Stimulated activated CD8-positive, alpha-beta memory T cell treated with anti-CD3 and anti-CD28 coated beads, Interleukin-7, amount 100 ng/mL, for 1 hour (primary cell): Measurements from ENCODE around the gene SENP7.
"Not testable (repeated sequence)": the region's sequence is repeated elsewhere in the genome, so short reads cannot be mapped to it uniquely, and the experiment has no call there.

Experiments
- DNase-seq, 2 donors: peaks; one replicate each; pipeline ENCODE4 v3.0.0-alpha.2; 2020; ENCODE audit warnings: low read depth in 2 of 2

Gene SENP7, protein sequence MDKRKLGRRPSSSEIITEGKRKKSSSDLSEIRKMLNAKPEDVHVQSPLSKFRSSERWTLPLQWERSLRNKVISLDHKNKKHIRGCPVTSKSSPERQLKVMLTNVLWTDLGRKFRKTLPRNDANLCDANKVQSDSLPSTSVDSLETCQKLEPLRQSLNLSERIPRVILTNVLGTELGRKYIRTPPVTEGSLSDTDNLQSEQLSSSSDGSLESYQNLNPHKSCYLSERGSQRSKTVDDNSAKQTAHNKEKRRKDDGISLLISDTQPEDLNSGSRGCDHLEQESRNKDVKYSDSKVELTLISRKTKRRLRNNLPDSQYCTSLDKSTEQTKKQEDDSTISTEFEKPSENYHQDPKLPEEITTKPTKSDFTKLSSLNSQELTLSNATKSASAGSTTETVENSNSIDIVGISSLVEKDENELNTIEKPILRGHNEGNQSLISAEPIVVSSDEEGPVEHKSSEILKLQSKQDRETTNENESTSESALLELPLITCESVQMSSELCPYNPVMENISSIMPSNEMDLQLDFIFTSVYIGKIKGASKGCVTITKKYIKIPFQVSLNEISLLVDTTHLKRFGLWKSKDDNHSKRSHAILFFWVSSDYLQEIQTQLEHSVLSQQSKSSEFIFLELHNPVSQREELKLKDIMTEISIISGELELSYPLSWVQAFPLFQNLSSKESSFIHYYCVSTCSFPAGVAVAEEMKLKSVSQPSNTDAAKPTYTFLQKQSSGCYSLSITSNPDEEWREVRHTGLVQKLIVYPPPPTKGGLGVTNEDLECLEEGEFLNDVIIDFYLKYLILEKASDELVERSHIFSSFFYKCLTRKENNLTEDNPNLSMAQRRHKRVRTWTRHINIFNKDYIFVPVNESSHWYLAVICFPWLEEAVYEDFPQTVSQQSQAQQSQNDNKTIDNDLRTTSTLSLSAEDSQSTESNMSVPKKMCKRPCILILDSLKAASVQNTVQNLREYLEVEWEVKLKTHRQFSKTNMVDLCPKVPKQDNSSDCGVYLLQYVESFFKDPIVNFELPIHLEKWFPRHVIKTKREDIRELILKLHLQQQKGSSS

DNA sequence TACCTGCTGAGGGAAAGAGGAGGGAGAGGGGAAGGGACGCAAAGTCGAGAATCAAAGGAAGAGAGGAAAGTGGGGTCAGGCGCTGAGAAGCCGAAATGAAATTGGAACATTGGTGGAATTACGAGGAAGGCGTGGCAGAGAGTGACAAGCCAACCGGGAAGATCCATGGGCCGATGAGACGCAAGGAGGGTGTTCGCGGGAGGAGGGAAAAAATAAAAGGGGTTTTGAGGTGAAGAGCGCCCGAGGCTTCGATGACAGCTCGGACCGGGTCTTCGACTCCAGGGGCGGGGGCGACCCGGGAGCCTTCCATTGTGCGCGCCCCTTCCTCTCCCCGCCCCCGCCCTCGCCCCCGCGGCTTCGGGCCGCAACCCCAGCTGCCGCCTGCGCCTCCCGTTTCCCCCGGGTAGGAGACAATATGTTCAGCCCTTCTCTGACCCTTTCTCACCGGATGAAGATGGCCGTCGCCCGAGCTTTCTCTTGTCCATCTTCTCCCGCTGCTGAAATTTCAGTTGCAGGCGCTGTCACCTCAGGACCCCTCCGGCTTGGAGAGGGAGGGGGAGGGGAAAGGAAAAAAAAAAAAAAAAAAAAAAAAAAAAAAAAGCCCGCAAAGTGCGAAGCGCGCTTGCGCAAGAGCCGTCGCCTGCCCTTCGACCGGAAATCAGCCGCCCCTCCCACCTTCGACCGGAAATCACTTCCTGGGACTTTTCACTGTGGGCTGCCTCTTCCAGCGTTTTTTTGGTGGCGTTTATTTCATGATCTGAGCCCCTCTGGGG, at the start of gene SENP7:
TSS of gene SENP7 (minus strand) at position 567 of the 773 bp plus-strand sequence. CDS start at position 485, 82 bp downstream.
- peak; percentile 36 to 60 for DNase-seq

DNA sequence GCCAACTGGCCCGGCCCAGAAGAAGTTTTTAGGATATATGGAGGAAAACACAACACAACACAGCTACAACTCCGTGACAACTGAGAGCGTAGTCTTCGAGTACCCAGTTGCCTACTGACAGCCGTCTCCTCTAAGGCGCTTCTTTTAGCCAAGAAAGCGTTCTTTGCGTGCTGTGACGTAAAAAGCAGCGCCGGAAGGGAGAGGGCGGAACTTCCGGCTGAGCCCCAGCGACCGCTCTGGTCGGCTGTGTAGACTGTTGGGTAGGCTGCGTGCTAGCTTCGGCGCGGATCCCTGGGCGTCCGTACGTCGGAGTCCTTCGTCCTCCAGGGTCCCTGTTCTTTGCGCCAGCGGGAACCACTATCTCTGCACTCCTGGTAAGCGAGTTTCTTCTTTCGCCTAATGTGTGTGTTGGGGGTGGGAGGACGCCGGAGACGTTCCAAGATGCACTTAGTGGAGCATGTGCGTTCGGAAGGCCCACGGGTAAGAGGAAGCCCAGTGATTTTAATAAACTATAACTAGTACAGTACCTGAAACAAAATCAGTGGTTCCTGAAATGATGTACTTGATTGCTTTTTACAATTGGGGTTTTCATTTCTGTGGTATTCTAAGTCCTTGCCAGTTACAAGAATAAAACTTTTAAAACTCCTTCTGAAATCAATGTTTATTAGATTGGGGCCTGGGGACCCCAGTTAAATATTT, 48.8 kb upstream of the SENP7 start, which contains the start of gene TRMT10C:
TSS of gene TRMT10C (plus strand) at position 239 of the 699 bp plus-strand sequence. CDS start 2,914 bp downstream, outside the sequence.
- peak; percentile 82 for DNase-seq

DNA sequence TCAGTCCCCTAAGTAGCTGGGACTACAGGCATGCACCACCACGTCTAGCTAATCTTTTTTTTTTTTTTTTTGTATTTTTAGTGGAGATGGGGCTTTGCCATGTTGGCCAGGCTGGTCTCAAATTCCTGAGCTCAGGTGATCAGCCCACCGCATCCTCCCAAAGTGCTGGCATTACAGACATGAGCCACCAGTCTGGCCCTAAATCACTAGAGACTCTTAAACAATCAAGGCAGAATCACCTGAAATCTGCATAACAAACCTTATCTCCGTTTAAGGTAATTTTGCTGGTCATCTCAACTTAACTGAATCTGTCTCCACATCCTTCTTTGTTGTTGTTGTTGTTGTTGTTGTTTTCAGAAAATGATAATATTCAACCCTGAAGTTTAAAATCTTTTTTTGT, 43.1 kb upstream of the SENP7 start:
- DNase-seq: no peak

DNA sequence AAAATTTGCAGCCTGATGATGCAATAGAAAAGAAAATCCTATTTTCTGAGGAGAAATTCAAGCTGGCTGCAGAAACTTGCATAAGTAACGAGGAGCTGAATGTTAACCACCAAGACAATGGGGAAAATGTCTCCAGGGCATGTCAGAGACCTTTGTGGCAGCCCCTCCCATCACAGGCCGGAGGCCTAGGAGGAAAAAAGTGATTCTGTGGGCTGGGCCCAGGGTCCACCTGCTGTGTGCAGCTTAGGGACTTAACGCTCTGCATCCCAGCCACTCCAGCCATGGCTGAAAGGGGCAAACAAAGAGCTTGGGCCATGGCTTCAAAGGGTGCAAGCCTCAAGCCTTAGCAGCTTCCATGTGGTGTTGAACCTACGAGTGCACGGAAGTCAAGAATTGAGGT, 40.4 kb upstream of the SENP7 start:
- DNase-seq: not testable (repeated sequence)

DNA sequence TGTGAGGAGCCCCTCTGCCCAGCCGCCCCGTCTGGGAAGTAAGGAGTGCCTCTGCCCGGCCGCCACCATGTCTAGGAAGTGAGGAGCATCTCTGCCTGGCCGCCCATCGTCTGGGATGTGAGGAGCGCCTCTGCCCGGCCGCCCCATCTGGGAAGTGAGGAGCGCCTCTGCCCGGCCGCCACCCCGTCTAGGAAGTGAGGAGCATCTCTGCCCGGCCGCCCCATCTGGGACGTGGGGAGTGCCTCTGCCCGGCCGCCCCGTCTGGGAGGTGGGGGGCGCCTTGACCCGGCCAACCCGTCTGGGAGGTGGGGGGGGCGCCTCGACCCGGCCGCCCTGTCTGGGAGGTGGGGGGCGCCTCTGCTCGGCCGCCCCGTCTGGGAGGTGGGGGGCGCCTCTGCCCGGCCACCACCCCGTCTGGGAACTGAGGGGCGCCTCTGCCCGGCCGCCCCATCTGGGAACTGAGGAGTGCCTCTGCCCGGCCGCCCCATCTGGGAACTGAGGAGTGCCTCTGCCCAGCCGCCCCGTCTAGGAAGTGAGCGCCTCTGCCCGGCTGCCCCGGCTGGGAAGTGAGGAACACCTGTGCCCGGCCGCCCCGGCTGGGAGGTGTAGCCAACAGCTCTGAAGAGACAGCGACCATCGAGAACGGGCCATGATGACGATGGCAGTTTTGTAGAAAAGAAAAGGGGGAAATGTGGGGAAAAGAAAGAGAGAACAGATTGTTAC, 38.5 kb upstream of the SENP7 start:
- DNase-seq: not testable (repeated sequence)

DNA sequence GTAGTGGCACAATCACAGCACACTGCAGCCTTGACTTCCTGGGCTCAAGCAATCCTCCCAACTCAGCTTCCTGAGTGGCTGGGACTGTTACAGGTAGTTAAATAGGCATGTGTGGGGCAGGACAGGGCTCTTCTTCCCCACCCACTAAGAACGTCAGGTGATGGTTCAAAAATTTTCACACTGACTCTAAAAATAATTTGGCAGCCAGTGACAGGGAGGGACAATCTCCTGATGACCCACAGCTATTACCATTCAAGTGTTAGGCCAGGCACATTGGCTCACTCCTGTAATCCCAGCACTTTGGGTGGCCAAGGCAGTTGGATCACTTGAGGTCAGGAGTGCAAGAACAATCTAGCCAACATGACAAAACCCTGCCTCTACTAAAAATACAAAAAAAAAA, 36.5 kb upstream of the SENP7 start:
- no peak for DNase-seq

DNA sequence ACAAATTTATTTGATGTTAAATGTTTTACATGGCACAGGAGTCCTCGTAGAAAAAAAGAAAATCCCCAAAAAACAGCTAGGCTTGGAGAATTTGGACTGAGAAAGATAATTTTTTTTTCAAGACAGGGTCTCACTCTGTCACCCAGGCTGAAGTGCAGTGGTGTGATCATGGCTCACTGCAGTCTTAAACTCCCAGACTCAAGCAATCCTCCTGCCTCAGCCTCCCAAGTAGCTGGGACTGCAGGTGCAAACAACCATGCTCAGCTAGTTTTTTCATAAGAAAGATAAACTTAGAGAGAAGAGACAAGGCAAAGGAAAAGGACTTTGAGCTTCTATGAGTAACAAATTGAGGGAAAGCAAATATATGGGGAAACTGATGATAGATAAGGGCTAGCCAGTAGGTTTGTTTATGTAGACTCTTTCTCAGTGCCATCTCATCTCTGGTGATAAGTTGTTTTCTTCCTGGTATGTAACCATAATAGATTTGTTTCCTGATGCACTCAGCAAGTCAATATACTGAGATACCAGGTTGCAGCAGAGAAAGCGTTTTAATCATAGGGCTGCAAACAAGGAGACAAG, 35.6 kb upstream of the SENP7 start:
- no peak for DNase-seq

DNA sequence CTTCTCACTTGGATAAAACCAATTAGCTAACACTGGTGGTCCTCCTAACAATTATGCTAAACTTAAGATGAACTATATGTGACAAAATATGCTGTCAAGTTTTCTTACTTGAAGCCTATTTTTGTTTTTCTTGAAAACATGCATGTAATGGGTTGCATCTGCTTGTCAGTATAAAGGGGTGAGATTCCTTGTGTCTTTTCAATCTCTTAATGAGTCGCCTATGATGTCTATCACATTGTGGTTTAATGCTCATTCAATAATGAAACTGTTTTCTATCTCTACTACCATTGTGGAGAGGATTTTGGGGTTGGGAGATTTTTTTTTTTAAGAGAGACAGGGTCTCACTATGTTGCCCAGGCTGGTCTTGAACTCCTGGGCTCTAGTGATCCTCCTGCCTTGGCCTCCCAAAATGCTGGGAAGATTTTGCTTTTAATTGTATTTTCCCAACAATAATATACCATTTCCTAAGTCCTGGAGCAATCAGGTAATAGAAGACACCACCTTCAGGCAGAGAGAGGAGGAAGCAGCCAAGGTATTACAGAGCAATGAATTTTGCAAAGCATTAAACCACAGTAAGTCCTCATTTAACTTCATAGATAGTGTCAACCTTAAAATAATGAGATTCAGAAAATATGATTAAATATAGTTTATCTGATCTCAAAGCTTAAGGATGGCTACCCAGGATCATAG, 31.3 kb upstream of the SENP7 start:
- DNase-seq: no peak

DNA sequence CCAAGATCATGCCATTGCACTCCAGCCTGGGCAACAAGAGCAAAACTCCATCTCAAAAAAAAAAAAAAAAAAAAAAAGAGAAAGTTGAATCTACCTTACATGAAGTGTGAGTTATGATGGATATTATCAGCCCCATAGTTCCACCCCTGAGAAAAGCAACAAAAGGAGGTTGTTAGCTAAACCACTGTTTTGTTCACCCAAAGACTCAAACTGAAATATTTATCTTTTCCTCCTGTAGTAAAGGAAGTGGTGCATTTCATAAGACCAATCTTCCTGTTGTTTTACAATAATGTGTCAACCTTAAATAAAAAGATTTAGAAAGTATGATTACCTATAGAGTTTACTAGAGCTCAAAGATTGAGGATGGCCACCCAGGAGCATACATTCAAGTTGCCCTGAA, 29.9 kb upstream of the SENP7 start:
- no peak for DNase-seq

DNA sequence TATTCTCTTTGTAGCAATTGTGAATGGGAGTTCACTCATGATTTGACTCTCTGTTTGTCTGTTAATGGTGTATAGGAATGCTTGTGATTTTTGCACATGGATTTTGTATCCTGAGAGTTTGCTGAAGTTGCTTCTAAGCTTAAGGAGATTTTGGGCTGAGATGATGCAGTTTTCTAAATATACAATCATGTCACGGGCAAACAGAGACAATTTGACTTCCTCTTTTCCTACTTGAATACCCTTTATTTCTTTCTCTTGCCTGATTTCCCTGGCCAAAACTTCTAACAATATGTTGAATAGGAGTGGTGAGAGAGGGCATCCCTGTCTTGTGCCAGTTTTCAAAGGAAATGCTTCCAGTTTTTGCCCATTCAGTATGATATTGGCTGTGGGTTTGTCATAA, 23.9 kb upstream of the SENP7 start:
- not testable (repeated sequence) for DNase-seq

DNA sequence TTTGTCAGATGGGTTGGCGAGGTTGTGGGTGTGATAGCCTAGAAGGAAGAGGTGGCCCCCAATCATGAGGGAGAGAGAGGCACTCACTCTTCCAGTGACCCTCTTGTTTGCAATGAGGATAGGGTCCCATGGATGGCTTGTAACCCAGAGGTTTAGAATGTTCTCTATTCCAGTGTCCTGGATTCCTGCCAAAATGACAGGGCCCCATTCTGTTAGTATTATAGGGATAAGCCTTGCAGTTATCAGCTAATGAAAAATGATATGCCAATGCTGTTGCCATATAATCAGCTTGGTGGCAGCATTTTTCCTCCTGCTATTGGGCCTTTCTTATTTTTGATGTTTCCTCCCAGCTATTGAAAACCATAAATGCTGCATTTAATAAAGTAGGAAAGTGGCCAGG, 23.3 kb upstream of the SENP7 start:
- DNase-seq: no peak

DNA sequence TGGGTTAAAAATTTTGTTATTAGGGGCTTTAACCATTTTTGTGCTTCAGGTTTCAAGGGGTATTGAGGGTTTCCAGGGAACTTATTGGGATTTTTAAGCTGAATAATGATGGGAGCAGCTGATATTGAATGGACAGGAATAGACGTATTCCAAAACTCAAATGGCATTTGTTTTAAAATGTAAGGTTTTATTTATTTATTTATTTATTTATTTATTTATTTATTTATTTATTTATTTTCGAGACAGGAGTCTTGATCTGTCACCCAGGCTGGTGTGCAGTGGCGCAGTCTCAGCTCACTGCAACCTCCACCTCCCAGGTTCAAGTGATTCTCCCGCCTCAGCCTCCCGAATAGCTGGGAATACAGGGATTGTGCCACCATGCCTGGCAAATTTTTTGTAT, 22.2 kb upstream of the SENP7 start:
- DNase-seq: no peak

DNA sequence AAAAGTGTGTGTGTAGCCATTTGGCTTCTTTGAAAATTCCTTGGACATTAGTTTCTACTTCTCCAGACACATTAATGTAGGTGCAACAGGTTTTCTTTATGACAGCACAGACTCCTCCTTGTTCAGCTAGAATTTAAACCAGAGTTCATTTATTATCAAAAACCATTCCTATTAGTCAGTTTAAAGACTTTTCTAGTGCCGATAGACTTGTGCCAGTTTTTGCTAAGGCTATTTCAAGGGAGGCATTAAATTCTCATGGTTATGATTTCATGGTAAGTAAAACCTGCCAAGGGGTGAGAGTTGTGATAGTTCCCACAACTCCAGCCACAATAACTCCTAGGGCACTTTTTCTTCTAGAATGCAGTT, 20.6 kb upstream of the SENP7 start:
- no peak for DNase-seq

DNA sequence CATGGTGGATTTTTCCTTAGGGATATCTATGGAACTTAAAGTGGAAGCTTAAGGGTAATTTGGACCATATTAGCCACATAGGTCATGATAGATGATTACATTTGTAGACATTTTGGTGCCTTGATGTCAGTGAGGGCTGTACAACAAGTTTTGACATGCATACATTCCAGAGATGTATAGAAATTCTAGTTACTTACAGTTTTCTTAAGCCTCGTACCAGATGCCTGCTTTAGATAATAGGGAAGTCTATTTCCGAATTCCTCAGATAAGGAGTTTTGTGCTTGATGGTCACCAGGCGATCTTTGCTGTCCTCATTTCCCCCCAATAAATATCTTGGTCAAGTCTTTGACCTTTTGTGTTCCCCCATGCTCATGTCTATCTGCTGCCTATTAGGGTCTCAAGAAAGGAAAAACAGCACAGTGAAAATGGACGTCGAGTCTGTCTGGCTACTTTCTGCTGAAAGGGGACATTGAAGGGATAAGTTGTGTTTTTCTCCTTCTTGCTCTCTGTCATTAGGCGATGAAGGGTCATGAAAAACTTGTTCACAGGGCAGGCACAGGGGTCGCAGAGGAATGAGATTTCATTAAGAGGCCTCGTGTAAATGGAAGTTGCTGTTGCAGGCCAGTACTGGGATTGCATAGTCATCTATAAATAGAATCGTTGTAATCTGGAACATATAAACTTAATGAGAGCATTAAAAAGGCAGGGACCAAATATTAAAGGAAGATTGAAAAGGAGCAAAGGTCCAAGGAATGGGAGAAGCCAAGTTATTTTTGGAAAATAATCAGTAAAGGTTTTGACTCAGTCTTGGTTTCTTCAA, 20.0 kb upstream of the SENP7 start:
- no peak for DNase-seq

DNA sequence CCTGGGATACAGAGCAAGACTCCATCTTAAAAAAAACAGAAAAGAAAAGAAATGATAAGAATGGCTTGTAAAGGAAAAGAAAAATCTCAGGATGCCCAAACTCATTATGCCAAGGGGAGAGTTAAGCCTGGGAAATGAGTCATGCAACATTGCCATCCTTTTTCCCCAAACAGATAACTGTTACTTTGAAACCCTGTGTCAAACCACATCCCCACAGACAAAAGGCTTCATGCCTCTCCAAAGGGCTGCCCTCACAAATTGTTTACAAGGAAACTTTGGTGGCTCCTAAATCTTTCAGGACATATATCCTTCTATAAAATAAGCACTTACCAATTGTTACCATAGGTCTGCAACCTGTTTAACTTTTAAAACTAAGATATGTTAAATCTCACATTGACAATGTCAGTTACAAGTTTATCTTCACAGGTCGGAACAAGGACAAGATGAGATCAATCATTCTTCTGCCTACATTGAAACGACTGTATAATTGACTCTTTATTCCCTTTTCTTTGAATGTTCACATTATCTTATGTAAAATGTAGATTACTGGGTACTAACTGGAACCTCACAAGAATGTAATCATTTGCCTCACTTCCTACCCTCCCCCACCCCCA, 18.6 kb upstream of the SENP7 start:
- DNase-seq: no peak

DNA sequence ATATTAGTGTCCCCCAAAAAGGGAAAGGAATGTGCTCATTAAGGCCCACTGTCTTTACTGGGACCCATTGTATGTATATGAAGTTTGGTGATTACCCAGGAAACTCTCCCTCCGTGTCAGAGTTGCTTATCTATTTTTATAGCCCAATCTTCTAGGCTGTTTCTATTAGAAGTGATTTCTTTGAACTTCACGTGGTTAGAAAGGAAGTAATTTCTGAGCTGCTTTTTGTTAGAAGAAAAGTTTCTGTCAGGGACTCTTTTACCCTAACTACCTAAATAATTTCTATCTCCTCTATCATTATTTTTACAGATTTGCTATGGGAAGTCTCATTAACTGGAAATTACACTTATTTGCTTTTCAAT, 17.7 kb upstream of the SENP7 start:
- DNase-seq: no peak

DNA sequence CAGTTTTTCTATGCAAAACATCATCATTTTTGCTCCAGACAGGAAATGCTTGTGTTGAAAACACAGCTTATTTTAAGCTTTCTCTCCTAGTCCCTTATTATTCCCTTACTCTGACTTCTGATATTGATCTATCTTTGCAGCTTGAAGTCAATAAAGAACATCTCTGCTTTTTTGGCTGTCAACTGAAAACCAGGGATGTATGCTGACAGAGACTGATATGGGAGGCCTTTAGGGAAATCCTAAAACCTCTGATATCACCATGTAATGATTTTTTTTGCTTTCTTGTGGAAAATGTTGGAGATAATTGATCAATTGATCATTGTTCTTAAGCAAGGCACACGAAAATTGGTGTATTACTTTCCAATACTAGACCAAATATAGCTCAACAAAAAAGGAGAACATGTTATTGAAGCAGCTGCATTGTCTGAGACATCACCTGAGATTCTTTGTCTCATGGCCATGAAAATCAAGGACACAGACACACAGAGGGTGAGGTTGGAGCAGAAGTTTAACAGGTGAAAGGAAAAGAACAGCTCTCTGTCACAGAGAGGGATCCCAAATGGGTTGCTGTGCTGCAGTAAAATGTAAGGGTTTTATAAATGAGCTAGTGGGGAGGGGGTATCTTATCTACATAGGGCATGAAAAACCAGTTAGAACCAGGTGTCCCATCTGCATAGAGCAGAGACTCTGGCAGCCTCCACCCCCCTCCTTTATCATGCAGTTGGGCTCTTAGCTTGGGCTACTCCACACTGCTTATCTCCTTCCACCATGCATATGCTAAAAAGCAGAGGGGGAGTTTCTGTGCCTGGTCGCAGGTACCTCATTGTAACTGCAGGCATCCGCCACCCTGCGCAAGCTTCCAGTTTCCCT, 17.0 kb upstream of the SENP7 start:
- no peak for DNase-seq
